Neural cell (in vitro differentiated cells): Measurements from ENCODE around the gene DIP2C.

Experiments
- CTCF ChIP-seq: fragments of 450-650 bp; IDR thresholded peaks from 2 replicates; pipeline ENCODE4 v1.5.1; 2014; ENCODE audit warnings: antibody characterized with exemption, mild to moderate bottlenecking, moderate library complexity; ENCODE audit not compliant: poor library complexity, severe bottlenecking
- EP300 ChIP-seq: fragments of 450-650 bp; conservative IDR thresholded peaks from 2 replicates; pipeline ENCODE4 v1.6.1; 2014; ENCODE audit warnings: antibody characterized with exemption, mild to moderate bottlenecking, moderate library complexity; ENCODE audit not compliant: poor library complexity, severe bottlenecking
- EZH2 ChIP-seq: fragments of 200-600, 300-800 bp; shearing (Covaris generic), sonication (generic); IDR thresholded peaks from 2 replicates; pipeline ENCODE4 v1.6.1; 2014; ENCODE audit warnings: antibody characterized with exemption, low read length, borderline replicate concordance, mild to moderate bottlenecking; ENCODE audit not compliant: insufficient read depth, poor library complexity, severe bottlenecking
- MXI1 ChIP-seq: fragments of 450-650 bp; conservative IDR thresholded peaks from 2 replicates; pipeline ENCODE4 v1.6.1; 2014; ENCODE audit warnings: antibody characterized with exemption, mild to moderate bottlenecking; ENCODE audit not compliant: poor library complexity, severe bottlenecking
- POLR2AphosphoS5 ChIP-seq: IDR thresholded peaks from 2 replicates; pipeline ENCODE4 v1.6.1; 2012
- RAD21 ChIP-seq: fragments of 450-650 bp; conservative IDR thresholded peaks from 2 replicates; pipeline ENCODE4 v1.6.1; 2014; ENCODE audit warnings: antibody characterized with exemption, mild to moderate bottlenecking, moderate library complexity
- SMC3 ChIP-seq: fragments of 450-650 bp; conservative IDR thresholded peaks from 2 replicates; pipeline ENCODE4 v1.6.1; 2014; ENCODE audit warnings: antibody characterized with exemption, mild to moderate bottlenecking, moderate library complexity; ENCODE audit not compliant: poor library complexity
- TAF1 ChIP-seq: IDR thresholded peaks from 2 replicates; pipeline ENCODE4 v1.6.1; 2012; ENCODE audit warnings: low read depth
- TF ChIP-seq, protein P1 (sequence below): IDR thresholded peaks from 2 replicates; pipeline ENCODE4 v1.6.1; 2012; ENCODE audit warnings: borderline replicate concordance

- TF ChIP-seq EP300 (no peak), CTCF (no peak), TAF1 (no peak), RAD21 (no peak), POLR2AphosphoS5 (no peak), EZH2 (no peak), SMC3 (no peak), MXI1 (no peak)
- TF ChIP-seq, protein P1, sequence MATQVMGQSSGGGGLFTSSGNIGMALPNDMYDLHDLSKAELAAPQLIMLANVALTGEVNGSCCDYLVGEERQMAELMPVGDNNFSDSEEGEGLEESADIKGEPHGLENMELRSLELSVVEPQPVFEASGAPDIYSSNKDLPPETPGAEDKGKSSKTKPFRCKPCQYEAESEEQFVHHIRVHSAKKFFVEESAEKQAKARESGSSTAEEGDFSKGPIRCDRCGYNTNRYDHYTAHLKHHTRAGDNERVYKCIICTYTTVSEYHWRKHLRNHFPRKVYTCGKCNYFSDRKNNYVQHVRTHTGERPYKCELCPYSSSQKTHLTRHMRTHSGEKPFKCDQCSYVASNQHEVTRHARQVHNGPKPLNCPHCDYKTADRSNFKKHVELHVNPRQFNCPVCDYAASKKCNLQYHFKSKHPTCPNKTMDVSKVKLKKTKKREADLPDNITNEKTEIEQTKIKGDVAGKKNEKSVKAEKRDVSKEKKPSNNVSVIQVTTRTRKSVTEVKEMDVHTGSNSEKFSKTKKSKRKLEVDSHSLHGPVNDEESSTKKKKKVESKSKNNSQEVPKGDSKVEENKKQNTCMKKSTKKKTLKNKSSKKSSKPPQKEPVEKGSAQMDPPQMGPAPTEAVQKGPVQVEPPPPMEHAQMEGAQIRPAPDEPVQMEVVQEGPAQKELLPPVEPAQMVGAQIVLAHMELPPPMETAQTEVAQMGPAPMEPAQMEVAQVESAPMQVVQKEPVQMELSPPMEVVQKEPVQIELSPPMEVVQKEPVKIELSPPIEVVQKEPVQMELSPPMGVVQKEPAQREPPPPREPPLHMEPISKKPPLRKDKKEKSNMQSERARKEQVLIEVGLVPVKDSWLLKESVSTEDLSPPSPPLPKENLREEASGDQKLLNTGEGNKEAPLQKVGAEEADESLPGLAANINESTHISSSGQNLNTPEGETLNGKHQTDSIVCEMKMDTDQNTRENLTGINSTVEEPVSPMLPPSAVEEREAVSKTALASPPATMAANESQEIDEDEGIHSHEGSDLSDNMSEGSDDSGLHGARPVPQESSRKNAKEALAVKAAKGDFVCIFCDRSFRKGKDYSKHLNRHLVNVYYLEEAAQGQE: no peak
Measured at GRCh38 chr10:354901-355617, 334.4 kb downstream of the DIP2C start.
